H9 (cell line): ENCODE measurements around the gene DECR2. TPM values are rescaled to one million over a fixed set of nuclear protein-coding genes. Genes with fewer than 3 reads are reported as not detected.

Source experiments
- DNase-seq: peaks from one replicate; pipeline ENCODE4 v3.0.0-alpha.2; 2017
- H2AFZ ChIP-seq: one replicate; pipeline ENCODE4 v1.6.1; 2013; ENCODE audit warnings: mild to moderate bottlenecking, low read length, control low read depth, moderate library complexity
- H2AK5ac ChIP-seq: 2 replicates; pipeline ENCODE4 v1.6.1; 2013; ENCODE audit warnings: low read length, control low read depth, mixed read lengths; ENCODE audit not compliant: insufficient read length
- H2BK120ac ChIP-seq: one replicate; pipeline ENCODE4 v1.6.1; 2013; ENCODE audit warnings: low read depth, mild to moderate bottlenecking, low read length, control low read depth, inconsistent platforms; ENCODE audit not compliant: poor library complexity, severe bottlenecking
- H2BK12ac ChIP-seq: 2 replicates; pipeline ENCODE4 v1.6.1; 2013; ENCODE audit warnings: low read length, control low read depth, mixed read lengths, low read depth; ENCODE audit not compliant: insufficient read length
- H2BK15ac ChIP-seq: 2 replicates; pipeline ENCODE4 v1.6.1; 2013; ENCODE audit warnings: low read depth, low read length, control low read depth
- H2BK20ac ChIP-seq: one replicate; pipeline ENCODE4 v1.6.1; 2013; ENCODE audit warnings: low read depth, mild to moderate bottlenecking, low read length, control low read depth, inconsistent platforms; ENCODE audit not compliant: poor library complexity, severe bottlenecking
- H2BK5ac ChIP-seq: 2 replicates; pipeline ENCODE4 v1.6.1; 2013; ENCODE audit warnings: low read length, control low read depth, mixed read lengths; ENCODE audit not compliant: insufficient read length
- H3K14ac ChIP-seq: 2 replicates; pipeline ENCODE4 v1.6.1; 2013; ENCODE audit warnings: low read length, control low read depth; ENCODE audit not compliant: insufficient read depth
- H3K18ac ChIP-seq: 2 replicates; pipeline ENCODE4 v1.6.1; 2013; ENCODE audit warnings: low read depth, mild to moderate bottlenecking, mixed read lengths, low read length, control low read depth; ENCODE audit not compliant: insufficient read length
- H3K23ac ChIP-seq: 2 replicates; pipeline ENCODE4 v1.6.1; 2013; ENCODE audit warnings: low read length, control low read depth, mixed read lengths, low read depth; ENCODE audit not compliant: insufficient read length
- H3K23me2 ChIP-seq: 2 replicates; pipeline ENCODE4 v1.6.1; 2013; ENCODE audit warnings: low read depth, mild to moderate bottlenecking, mixed read lengths, low read length, control low read depth; ENCODE audit not compliant: insufficient read length, poor library complexity, severe bottlenecking
- H3K27ac ChIP-seq: 2 replicates; pipeline ENCODE4 v1.5.1; 2013; ENCODE audit warnings: low read length, control low read depth, mixed read lengths, low read depth; ENCODE audit not compliant: insufficient read length
- H3K27me3 ChIP-seq: 2 replicates; pipeline ENCODE4 v1.6.1; 2013; ENCODE audit warnings: low read length, control low read depth, inconsistent platforms; ENCODE audit not compliant: insufficient read depth
- H3K4ac ChIP-seq: 2 replicates; pipeline ENCODE4 v1.6.1; 2013; ENCODE audit warnings: low read depth, mild to moderate bottlenecking, control low read depth, inconsistent platforms, low read length, moderate library complexity
- H3K4me1 ChIP-seq: 2 replicates; pipeline ENCODE4 v1.6.1; 2013; ENCODE audit warnings: low read length, control low read depth, inconsistent platforms; ENCODE audit not compliant: insufficient read depth
- H3K4me2 ChIP-seq: 2 replicates; pipeline ENCODE4 v1.6.1; 2013; ENCODE audit warnings: low read length, control low read depth, mixed read lengths; ENCODE audit not compliant: insufficient read length, insufficient read depth
- H3K56ac ChIP-seq: 2 replicates; pipeline ENCODE4 v1.6.1; 2013; ENCODE audit warnings: low read depth, mild to moderate bottlenecking, mixed read lengths, low read length, control low read depth; ENCODE audit not compliant: insufficient read length
- H3K79me1 ChIP-seq: 2 replicates; pipeline ENCODE4 v1.6.1; 2013; ENCODE audit warnings: low read depth, mild to moderate bottlenecking, moderate library complexity, low read length, control low read depth, inconsistent platforms; ENCODE audit not compliant: insufficient read depth, poor library complexity, severe bottlenecking
- H3K79me2 ChIP-seq: 2 replicates; pipeline ENCODE4 v1.6.1; 2013; ENCODE audit warnings: low read length, control low read depth, inconsistent platforms; ENCODE audit not compliant: insufficient read depth
- H3K9ac ChIP-seq: 2 replicates; pipeline ENCODE4 v1.6.1; 2013; ENCODE audit warnings: low read length, control low read depth, mixed read lengths; ENCODE audit not compliant: insufficient read length; ENCODE audit errors: extremely low read depth
- H3K9me3 ChIP-seq: one replicate; pipeline ENCODE4 v1.6.1; 2013; ENCODE audit warnings: low read depth, low read length, inconsistent platforms; ENCODE audit not compliant: control insufficient read depth
- H3T11ph ChIP-seq: one replicate; pipeline ENCODE4 v1.6.1; 2013; ENCODE audit warnings: mild to moderate bottlenecking, low read length, control low read depth, inconsistent platforms
- H4K20me1 ChIP-seq: one replicate; pipeline ENCODE4 v1.6.1; 2013; ENCODE audit not compliant: control insufficient read depth, insufficient read length, insufficient read depth
- H4K5ac ChIP-seq: 2 replicates; pipeline ENCODE4 v1.6.1; 2013; ENCODE audit warnings: low read depth, mild to moderate bottlenecking, mixed read lengths, low read length, control low read depth; ENCODE audit not compliant: insufficient read length
- H4K8ac ChIP-seq: replicated peaks from 2 replicates; pipeline ENCODE4 v1.6.1; 2013; ENCODE audit warnings: low read length, control low read depth, mixed read lengths, low read depth; ENCODE audit not compliant: insufficient read length
- H4K91ac ChIP-seq: 2 replicates; pipeline ENCODE4 v1.6.1; 2013; ENCODE audit warnings: low read depth, mild to moderate bottlenecking, moderate library complexity, mixed read lengths, low read length, control low read depth; ENCODE audit not compliant: insufficient read length
- H3K27ac Mint-ChIP-seq, 3 experiments: 2 replicates in 2 of 3; 3 replicates in 1 of 3; pipeline ENCODE4 v1.8.0; 2020 to 2021; ENCODE audit warnings: mixed read lengths in 3 of 3, mild to moderate bottlenecking in 1 of 3, moderate library complexity in 1 of 3
- H3K27me3 Mint-ChIP-seq: 2 replicates; pipeline ENCODE4 v1.8.0; 2021; ENCODE audit warnings: low read depth, mild to moderate bottlenecking, moderate library complexity, mixed read lengths
- H3K36me3 Mint-ChIP-seq, 3 experiments: 2 replicates in 2 of 3; 3 replicates in 1 of 3; pipeline ENCODE4 v1.8.0; 2020 to 2021; ENCODE audit warnings: low read depth in 3 of 3, mixed read lengths in 3 of 3; ENCODE audit not compliant: insufficient read depth in 1 of 3
- H3K4me1 Mint-ChIP-seq, 2 experiments: 2 replicates each; pipeline ENCODE4 v1.8.0; 2020; ENCODE audit warnings: mixed read lengths in 2 of 2
- H3K4me3 Mint-ChIP-seq, 2 experiments: 2 replicates in 1 of 2; 3 replicates in 1 of 2; pipeline ENCODE4 v1.8.0; 2020 to 2021; ENCODE audit warnings: mild to moderate bottlenecking in 2 of 2, mixed read lengths in 2 of 2, moderate library complexity in 1 of 2
- H3K9me3 Mint-ChIP-seq, 2 experiments: 2 replicates in 1 of 2; 3 replicates in 1 of 2; pipeline ENCODE4 v1.8.0; 2020; ENCODE audit warnings: mild to moderate bottlenecking in 2 of 2, mixed read lengths in 2 of 2, moderate library complexity in 1 of 2
- WGBS: extraction: QIAGEN DNeasy Blood & Tissue Kit; methylation state at CpG from one replicate; pipeline ENCODE4 v1.1.7; 2013; ENCODE audit warnings: missing lambda C conversion rate, low lambda C conversion rate, mixed read lengths; ENCODE audit not compliant: insufficient read length; ENCODE audit errors: extremely low coverage; 5-methylcytosine and 5-hydroxymethylcytosine counted together
- total RNA-seq: library from RNA; stranded (reverse); gene quantifications from 2 replicates; pipeline ENCODE4 v1.2.1, GENCODE V29; 2021
- TF ChIP-seq, protein P1 (sequence below): fragments of 200-600 bp; sonication (generic); conservative IDR thresholded peaks from 3 replicates; pipeline ENCODE4 v1.8.0; 2021; ENCODE audit warnings: antibody characterized with exemption, mild to moderate bottlenecking

The DECR2 gene
- total RNA-seq, 1 experiment from 2014 or later = 39.3 TPM

DNA sequence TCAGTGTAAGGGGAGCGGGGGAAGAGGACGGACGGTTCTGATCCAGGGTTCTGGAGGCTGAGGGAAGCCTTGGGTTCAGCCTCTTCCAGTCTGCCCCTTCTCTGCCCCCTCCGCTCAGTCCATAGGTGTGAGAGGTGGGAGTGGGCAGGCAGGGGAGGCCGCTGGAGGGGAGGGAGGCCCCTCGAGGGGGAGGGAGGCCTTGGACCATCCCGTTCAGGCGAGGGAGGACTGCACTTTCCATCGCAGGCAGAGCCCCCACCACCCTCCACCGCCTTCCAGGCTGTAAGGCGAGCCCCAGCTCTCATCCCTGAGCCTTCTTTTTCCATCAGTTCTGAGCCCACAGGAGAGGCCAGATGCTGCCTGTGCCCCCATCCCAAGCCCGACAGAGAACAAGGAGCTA lies 44.9 kb upstream of the DECR2 start:
- Histone ChIP-seq H4K8ac (no peak overlapping the region), H4K91ac (no peak overlapping the region), H4K5ac (no peak overlapping the region), H3K23ac (no peak overlapping the region), H4K20me1 (no peaks in the 10 kb centered on the region), H2BK20ac (no peak overlapping the region), H3K18ac (no peak overlapping the region), H3K9me3 (no peaks in the 10 kb centered on the region), H2BK15ac (no peak overlapping the region), H3K79me1 (no peaks in the 10 kb centered on the region), H2BK120ac (no peak overlapping the region), H3K14ac (no peak overlapping the region), H2AK5ac (no peak overlapping the region), H3T11ph (no peak overlapping the region), H3K79me2 (no peaks in the 10 kb centered on the region), H3K27ac (no peak overlapping the region), H2BK5ac (no peak overlapping the region), H2BK12ac (no peak overlapping the region), H3K9ac (no peak overlapping the region), H3K4ac (no peak overlapping the region), H2AFZ (no peak overlapping the region), H3K56ac (no peak overlapping the region), H3K4me2 (no peak overlapping the region), H3K27me3 (no peaks in the 10 kb centered on the region), H3K23me2 (peaks cover 4% of the 10 kb centered on the region), H3K4me1 (no peaks in the 10 kb centered on the region)
- peaks cover 0 to 10% of the 10 kb centered on the region in 2 experiments; a peak in 1 of 4 replicates for H3K4me1 Mint-ChIP-seq
- no peak for DNase-seq
- peak overlapping the region in 1 of 3 experiments; percentile 72; a peak in 1 of 7 replicates for H3K27ac Mint-ChIP-seq
- no peaks in the 10 kb centered on the region for H3K9me3 Mint-ChIP-seq
- WGBS = no CpG with 5 or more reads among the region's 12 CpGs
- no peaks in the 10 kb centered on the region for H3K27me3 Mint-ChIP-seq
- no peak overlapping the region for H3K4me3 Mint-ChIP-seq
- TF ChIP-seq, protein P1, sequence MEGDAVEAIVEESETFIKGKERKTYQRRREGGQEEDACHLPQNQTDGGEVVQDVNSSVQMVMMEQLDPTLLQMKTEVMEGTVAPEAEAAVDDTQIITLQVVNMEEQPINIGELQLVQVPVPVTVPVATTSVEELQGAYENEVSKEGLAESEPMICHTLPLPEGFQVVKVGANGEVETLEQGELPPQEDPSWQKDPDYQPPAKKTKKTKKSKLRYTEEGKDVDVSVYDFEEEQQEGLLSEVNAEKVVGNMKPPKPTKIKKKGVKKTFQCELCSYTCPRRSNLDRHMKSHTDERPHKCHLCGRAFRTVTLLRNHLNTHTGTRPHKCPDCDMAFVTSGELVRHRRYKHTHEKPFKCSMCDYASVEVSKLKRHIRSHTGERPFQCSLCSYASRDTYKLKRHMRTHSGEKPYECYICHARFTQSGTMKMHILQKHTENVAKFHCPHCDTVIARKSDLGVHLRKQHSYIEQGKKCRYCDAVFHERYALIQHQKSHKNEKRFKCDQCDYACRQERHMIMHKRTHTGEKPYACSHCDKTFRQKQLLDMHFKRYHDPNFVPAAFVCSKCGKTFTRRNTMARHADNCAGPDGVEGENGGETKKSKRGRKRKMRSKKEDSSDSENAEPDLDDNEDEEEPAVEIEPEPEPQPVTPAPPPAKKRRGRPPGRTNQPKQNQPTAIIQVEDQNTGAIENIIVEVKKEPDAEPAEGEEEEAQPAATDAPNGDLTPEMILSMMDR = no peak
- H3K36me3 Mint-ChIP-seq = no peaks in the 10 kb centered on the region
